ENCODE data around the gene PPL.
A peak's percentile ranks its signal among the peaks of the same experiment; 100 is the strongest.
"Not testable (repeated sequence)": the region's sequence is repeated elsewhere in the genome, so short reads cannot be mapped to it uniquely, and the experiment has no call there.

Gene PPL, protein sequence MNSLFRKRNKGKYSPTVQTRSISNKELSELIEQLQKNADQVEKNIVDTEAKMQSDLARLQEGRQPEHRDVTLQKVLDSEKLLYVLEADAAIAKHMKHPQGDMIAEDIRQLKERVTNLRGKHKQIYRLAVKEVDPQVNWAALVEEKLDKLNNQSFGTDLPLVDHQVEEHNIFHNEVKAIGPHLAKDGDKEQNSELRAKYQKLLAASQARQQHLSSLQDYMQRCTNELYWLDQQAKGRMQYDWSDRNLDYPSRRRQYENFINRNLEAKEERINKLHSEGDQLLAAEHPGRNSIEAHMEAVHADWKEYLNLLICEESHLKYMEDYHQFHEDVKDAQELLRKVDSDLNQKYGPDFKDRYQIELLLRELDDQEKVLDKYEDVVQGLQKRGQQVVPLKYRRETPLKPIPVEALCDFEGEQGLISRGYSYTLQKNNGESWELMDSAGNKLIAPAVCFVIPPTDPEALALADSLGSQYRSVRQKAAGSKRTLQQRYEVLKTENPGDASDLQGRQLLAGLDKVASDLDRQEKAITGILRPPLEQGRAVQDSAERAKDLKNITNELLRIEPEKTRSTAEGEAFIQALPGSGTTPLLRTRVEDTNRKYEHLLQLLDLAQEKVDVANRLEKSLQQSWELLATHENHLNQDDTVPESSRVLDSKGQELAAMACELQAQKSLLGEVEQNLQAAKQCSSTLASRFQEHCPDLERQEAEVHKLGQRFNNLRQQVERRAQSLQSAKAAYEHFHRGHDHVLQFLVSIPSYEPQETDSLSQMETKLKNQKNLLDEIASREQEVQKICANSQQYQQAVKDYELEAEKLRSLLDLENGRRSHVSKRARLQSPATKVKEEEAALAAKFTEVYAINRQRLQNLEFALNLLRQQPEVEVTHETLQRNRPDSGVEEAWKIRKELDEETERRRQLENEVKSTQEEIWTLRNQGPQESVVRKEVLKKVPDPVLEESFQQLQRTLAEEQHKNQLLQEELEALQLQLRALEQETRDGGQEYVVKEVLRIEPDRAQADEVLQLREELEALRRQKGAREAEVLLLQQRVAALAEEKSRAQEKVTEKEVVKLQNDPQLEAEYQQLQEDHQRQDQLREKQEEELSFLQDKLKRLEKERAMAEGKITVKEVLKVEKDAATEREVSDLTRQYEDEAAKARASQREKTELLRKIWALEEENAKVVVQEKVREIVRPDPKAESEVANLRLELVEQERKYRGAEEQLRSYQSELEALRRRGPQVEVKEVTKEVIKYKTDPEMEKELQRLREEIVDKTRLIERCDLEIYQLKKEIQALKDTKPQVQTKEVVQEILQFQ (N-terminal part only)

DNA sequence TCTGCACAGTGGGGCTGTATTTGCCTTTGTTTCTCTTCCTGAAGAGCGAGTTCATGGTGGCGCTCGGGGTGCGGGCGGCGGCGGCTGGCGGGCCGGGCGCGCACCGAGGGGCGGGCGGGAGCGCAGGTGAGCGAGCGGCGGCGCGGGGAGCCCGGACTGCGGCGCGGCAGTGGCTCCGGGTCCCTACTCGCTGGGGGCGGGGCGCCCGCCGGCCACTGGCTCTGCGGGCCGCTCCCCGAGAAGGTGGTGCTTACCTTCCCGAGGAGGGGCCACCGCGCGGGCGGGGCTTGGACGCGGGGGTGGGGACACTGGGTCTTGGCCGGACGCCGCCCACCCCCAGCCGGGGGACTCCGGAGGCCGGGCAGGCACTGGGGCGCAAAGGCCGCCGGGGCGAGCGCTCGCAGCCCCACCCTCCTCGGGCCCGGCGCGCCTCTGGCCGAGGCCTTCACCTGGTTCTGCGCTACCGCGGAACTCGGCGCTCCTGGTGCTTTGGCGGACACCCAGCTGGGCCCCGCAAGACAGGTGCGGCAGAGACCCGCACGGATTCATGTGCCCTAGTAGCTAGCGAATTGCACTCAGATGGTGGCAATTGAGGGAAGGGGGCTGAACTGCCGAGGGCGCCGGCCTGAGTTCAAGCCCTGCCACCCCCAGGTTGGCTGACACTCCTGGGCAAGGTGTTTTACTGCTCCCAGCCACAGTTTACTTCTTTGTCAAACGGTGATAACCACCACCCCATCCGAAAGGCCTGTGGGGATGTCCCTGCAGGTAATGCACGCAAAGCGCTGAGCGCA is at the start of gene PPL:
TSS of gene PPL (minus strand) at position 158 of the 791 bp plus-strand sequence. CDS start at position 55, 103 bp downstream.
- peak; percentile 98 for DNase-seq

DNA sequence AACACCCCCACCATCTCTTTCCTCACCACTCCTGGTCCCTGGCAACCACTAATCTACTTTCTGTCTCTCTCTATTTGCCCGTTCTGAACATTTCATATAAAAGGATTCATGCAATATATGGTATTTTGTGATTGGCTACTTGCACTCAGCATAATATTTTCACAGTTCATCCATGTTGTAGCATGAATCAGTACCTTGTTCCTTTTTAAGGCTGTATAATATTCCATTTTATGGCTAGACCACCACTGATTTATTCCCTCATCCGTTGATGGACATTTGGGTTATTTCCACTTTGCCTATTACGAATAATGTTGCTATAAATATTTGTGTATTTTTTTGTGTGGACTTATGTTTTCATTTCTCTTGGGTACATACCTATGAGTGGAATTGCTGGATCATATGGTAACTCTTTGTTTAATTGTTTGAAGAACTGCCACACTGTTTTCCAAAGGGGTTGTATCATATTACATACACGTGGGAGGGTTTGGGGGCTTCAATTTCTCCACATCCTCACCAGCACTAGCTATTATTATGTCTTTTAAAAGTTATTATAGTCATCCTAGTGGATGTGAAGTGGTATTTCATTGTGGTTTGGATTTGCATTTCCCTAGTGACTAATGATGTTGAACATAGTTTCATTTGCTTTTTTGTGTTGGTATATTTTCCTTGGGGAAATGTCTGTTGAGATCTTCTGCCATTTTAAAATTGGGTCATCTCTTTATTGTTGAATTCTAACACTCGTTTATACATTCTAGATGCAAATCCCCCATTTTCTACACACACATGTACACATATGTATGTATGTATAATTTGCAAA is 47.4 kb upstream of the PPL start:
- DNase-seq = no peak

DNA sequence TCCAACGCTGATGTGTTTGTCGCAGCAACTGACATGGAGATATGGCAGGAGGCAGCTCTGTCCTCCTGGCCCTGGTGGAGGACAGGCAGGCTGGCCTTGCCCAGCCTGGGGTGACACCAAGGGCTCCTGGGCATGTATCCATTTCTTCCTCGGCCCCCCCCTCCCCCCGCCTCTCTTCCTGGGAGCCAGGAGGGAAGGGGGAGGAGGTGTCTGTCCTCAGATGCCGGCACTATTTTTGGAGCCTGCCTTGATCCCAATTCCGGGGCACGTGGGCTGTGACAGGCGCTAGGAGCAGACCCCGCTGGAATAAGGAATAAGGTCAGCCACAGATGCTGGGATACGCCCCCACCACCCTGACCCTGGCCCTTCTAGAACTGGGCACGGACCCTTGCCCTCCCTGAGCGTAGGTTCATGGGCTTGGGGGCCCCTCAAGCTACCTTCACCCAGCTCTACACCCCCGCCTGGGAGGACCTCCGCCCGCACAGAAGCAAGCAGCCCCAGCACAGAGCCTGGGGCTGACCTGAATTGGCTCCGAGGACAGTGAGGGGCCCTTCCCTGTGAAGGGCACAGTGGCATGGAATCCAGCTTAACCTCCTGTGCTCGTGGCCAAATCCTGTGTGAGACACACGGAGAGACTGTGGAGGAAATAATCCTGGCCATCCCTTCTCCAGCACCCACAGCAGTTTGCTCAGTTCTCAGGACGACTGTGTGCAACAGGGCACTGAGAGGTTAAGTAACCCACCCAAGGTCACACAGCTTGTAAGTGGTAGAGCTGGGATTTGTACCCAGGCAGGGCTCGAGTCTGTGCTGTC is 45.3 kb upstream of the PPL start:
- DNase-seq = no peak

DNA sequence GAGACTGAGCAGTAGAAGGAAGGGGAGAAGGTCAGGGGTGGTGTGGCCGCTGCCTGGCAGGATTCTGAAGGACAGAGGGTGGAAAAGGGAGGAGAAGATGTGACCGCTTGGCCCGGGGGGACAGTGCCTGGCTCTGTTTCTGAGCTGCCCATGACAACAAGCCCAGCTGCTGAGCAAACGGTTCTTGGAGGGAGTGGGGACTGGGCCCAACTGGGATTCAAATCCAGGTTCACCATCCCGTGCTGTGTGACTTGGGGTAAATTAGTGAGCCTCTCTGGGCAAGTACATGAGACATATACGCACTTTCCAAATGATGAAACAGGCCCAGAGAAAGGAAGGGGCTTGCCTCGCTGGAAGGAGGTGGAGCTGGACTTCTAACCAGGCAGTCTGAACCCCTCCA is 44.5 kb upstream of the PPL start:
- no peak for DNase-seq

DNA sequence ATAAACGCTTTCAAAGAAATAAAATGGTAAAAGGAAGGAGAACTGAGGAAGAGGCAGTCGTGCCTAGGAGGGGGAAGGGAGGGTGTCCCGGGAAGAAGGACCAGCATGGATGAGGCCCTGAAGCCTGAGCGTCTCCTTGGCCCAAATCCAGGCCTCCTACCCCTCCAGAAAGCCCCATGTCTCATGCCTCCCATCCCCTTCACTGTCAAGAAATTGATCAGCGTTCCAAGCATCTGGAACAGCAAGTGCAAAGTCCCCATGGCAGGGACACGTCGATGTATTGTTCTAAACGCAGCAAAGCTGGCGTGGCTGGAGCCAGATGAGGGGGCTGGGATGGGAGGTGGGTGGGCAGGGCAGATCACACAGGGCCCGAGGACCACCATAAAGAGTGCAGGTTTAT is 43.7 kb upstream of the PPL start:
- DNase-seq = no peak

DNA sequence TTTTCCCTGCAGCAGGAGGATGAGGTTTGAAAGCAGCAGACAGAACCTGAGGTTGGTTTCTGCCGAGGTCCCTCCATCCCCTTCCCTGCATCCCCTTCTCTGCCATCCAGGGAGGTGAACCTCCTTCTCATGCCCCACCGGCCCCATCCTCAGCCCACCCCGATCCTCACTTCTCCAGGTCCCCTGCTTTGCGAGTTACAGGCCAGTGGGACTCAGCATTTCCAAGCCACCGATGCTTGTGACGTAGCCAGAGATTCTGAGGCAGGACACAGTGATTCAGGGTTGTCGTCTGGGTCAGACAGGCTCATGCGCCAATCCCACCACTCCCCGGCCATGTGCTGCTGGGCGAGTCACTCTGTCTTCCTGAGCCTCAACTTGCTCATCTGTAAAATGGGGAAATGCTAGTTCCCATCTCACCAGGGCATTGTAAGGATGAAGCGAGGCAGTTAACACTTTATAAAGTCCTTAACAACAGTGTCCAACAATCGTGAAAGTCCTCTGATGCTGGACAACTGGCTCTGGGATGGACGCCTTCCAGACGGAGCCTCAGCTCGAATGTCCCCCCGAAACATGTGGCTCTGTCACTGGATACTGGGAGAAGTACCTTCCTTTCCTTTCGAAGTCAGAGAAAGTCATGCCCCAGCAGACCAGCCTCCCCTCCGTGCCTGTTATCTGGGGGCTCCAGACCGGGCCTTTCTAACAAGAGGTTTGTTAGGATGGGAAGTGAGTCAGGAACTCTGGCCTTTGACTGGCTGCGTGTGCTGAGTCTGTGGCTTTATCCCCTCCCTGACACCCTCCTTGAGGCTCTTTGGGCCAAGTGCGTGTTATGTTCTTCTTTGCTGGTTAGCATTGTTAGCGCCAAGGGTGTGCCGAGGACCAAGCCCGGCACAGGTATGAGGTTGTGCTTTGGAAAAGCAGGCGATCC is 43.0 kb upstream of the PPL start:
- DNase-seq = no peak

DNA sequence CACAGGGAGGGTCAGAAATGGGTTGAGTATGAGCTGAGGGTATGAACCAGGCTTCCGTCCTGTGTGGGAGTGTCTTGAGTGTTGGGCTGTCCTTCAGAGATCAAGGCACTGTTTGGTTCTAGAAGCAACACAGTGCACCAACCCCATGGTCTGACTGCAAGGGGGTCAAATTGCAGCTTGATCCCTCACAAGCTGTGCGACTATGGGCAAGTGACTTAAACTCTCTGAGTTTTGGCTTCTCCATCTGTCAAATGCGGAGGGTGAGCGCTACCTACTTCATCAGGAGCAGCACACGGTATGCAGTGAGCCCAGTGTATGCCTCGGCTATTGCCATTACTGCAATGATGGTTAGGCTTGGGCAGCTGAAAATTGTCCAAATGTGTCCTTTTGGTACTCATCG is 42.2 kb upstream of the PPL start:
- DNase-seq = no peak

DNA sequence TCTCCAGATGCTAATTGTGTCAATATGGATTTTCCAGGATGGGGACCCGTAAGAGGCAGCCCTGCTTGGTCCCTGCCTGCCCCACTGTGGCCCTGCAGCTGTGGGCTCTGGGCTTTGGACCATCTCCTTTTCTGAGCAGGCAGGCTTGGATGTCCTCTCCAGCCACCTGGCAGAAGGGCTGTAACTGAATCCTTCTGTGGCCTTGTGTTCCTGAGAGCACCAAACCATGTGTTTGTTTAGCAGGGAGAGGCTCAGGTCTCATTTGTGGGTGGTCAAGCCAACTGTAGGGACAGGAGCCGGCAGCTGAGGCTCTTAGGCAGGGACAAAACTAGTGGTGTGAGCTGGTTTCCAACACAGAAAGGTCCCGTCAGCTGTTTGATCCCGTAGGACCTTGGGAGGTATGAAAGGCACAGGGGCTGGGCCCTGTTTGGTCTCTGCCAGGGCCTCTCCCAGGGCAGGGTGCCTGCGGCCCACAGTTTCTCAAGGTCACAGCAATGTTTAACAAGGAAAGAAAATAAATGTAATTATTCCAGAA is 39.7 kb upstream of the PPL start:
- DNase-seq = peak; percentile 13

DNA sequence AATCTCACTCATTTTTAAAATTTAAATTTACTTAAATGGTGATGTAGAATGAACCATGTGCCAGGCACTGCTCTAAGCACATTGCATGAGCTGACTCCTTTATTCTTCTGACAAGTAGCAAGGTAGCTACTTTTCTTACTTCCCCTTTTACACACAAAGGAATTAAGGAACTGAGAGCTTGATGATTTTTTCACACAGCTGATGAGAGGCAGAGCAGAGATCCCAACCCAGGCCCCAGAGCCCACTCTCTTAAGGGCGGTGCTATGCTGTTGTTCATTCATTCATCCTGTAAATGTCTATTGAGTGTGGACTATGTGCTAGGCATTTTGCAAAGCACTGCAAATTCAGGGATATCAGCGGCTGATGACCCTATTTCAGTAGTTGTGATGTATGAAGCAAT is 39.1 kb upstream of the PPL start:
- no peak for DNase-seq

DNA sequence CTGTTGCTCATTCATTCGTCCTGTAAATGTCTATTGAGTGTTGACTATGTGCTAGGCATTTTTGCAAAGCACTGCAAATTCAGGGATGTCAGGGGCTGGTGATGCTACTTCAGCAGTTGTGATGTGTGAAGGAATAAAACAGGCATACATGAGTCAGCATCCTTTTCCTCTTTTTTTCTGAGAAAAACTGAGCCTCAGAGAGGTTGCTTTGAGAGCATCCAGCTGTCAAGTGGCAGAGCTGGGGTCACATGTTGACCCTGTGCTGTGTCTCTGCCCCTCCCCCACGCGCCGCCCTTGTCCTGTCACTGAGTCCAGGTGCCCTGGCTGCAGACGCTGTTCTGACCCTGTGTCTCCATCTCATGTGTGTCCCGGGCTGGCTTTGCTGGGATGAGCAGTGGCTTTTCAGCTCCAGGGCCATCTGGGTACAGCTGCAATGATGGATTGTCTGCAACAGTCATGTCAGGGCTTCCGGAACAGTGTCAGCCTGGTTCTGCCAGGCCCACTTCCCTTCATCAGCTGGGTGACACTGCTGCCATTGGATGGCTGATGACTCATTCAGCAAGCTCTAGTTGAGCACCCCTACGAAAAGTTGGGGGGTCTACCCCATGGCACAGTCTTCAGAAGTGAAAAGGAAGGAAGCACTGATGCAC is 36.1 kb upstream of the PPL start:
- DNase-seq = no peak

DNA sequence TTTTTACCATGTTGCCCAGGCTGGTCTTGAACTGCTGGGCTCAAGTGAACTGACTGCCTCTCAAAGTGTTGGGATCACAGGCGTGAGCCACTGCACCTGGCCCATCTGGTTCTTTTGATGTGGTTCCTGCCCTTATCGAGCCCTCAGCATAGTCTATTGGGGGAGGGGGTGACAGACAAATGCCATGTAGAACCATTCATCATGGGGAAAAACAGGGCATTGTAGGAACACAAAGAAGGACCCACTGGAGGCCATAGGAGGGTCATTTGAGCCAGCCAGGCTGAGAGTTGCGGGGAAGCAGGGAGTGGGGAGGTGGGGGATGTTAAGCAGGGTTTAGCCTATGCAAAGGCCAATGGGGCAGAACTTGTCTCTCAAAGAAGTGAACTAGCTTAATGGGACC is 33.1 kb upstream of the PPL start:
- DNase-seq = no peak

DNA sequence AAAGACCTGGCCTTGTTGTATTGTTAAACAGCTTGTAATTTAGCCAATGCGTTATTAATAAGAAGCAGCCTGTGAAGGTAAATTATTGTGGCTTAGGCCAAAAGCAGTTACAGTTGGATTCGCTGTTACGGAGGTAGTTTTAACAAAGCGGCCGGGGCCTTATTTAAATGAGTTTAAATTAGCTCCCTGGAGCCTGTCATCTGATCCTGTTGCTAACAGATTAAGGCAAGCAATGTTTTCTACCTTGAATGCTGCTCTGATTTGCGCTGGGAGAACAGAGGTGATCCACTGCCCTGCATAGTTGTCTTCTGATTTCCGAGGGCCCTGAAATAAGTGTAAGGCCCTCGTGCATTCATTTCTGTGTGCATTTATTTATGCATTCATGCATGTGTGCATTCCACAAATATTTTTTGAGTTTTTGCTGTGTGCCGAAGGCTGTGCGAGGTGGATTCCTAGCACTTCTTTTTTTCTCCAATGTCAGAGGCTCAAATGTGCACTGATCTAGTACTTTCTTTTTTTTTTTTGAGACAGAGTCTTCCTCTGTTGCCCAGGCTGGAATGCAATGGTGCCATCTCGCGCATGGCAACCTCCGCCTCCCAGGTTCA is 32.0 kb upstream of the PPL start:
- peak; percentile 36 for DNase-seq

DNA sequence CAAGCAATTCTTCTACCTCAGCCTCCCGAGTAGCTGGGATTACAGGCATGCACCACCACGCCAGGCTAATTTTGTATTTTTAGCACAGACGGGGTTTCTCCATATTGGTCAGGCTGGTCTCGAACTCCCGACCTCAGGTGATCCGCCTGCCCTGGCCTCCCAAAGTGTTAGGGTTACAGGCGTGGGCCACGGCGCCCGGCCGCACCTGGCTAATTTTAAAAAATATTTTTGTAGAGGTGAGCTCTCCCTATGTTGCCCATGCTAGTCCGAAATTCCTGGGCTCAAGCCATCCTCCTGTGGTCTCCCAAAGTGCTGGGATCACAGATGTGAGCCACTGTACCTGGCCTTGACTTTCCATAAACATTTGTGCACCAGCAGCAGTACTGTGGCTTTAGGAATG is 31.3 kb upstream of the PPL start:
- not testable (repeated sequence) for DNase-seq

DNA sequence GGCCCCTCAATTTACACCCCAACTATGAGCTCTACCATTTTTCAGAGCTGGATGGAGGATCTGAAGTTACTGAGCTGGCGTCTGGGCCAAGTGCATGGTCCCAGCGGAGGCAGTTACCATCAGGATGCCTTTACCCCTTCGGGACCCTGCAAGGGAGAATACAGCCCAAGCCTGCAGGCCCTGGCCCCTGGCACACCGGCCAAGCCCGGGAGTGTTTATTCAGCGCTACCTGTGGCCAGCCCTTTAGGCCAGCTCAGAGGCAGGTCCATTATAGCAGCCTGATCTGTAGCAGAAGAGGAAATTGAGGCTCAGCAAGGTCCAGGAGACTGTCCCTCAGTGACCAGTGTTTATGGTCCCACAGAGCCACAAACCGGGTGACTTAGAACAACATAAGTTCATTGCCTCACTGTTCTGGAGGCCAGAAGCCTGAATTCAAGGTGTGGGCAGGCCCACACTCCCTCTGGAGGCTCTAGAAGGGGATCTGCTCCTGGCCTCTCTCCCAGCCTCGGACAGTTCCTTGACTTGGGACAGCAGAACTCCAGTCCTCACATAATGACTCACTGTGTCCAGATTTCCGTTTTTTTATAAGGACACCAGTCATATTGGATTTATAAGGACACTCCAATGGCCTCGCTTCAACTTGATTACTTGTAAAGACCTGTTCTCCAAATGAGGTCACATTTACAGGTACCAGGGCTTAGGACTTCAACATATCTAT is 29.9 kb upstream of the PPL start:
- DNase-seq = no peak

DNA sequence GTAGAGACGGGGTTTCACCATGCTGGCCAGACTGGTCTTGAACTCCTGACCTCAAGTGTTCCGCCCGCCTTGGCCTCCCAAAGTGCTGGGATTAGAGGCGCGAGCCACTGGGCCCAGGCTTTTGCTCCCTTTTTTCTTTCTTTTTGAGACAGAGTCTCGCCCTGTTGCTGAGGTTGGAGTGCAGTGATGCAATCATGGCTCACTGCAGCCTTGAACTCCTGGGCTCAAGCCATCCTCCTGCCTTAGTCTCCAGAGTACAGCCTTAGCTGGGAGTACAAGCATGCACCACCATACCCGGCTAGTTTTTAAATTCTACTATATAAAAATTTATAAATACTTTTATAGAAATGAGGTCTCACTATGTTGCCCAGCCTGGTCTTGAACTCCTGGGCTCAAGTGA is 26.6 kb upstream of the PPL start:
- not testable (repeated sequence) for DNase-seq

DNA sequence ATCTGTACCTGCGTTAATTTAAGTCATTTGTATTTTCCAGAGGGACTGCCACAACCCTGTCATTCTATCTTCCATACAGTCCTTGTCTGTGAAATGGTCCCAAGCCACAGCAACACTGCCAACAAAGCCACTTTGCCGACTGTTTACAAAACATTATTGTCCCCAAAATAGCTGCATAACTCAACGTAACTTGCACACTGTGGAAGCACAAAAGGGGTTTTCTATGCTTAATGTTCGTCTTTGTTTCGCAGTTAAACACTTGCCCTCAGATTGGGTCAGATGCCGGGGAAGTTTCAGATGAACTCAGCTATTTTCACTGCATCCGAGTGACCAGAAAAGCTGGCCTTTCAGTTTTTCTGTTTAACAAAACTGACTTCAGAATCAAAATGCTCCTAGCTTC is 25.8 kb upstream of the PPL start:
- DNase-seq = no peak

DNA sequence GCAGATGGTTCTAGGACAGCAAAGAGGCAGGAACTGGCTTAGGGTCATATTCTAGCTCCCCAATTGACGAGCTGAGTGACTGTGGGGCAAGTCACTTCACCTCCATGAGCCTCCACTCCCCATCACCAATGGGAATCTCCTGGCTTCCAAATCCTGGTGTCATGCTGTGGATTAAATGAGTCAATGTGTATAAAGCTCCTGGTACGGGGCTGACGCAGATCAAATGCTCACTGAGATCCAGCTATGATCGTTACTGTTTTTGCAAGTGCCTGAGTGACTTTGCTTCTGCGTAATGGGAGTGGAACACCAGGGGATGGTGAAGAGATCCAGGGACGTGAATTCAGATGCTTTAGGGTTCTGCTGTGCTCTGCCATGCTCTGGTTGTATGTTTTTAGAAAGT is 23.6 kb upstream of the PPL start:
- DNase-seq = no peak
